NCI-H1930 (cell line): ENCODE data around the gene NCOA1.
"Not testable (repeated sequence)": the region's sequence is repeated elsewhere in the genome, so short reads cannot be mapped to it uniquely, and the experiment has no call there.

Source experiments
- DNase-seq, 2 experiments: peaks; one replicate each; lab custom pipeline; 2025; lab: John Stamatoyannopoulos, UW

The NCOA1 gene

GRCh38 chr2:24579053-24579803, 88.2 kb downstream of the NCOA1 start:
- DNase-seq, result no peak

GRCh38 chr2:24580561-24580960, 89.5 kb downstream of the NCOA1 start:
- DNase-seq, result no peak

DNA sequence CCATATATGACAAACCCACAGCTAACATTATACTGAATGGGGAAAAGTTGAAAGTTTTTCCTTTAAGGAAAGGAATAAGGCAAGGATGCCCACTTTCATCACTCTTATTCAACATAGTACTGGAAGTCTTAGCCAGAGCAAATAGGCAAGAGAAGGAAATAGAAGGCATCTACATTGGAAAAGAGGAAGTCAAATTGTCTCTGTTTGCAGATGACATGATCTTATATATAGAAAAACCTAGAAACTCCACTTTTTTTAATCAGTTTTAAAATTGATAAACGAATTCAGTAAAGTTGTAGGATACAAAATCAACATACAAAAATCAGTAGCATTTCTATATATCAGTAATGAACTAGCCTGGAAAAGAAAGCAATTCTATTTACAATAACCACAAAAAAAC, 90.9 kb downstream of the NCOA1 start:
- DNase-seq, result not testable (repeated sequence)

DNA sequence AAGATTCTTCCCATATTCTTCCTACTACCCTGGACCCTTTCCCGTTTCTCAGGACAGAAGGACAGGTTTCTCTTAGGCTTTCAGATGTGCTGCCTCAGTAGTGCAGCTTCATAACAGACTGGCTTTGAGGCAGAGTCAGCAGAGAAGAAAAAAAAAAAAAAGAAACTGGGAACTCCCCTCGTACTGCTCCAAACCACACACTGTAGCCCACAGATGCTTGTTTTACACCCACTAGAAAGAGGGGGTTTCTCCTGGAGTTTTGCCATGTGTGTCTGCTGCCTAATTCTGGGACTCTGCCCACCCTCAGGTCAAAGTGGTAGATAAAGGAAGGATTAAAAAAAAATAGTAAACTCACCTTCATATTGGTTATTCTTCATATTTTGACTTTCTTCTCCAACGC, 95.9 kb downstream of the NCOA1 start:
- no peak for DNase-seq

DNA sequence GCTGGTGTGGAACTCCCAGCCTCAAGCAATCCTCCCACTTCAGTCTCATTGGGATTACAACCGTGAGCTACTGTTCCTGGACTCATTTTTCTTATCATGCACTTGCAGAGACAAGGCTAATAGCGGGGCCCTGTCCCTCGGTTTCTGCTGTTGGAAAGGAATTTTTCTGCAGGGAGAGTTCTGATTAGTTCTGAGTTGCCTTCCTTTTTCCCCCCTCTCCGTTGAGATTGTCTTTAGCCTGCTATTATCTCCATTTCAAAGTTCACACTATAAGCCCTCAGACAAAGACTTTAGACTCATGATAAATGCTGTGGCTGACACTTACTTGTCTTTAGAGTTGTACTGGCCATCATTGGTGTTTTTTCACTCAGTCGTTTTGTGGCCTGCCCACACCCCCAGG, 97.2 kb downstream of the NCOA1 start:
- no peak for DNase-seq

DNA sequence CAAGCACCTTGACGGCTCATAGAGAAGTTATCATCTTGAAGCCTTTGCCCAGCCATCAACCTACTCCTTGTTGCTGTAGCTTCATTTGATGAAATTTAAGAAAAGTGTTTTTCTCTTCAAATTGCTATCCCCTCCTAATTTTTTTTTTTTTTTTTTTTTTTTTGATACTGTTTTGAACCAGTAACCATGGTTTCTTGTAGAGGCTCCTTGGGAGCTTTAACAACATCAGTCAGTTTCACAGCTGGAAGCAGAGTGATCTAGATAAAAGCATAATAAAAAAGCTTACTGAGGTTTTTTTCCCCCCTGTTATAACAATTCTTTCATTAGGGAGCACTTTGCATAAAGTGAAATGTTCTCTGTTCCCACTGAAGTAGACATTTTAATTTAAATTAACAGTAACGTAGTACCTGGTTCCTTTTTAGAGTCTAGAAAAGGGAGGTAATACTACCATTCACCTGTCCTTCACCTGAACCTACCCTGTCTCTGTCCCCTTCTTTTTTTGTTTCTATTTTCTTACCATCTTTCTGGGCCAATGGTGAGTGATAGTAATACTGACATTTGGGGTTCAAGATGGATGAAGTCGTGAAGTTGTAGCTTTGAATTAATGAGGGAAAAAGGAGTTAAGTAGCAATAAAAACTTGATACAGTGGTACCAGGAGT, 101.5 kb downstream of the NCOA1 start:
- no peak for DNase-seq

DNA sequence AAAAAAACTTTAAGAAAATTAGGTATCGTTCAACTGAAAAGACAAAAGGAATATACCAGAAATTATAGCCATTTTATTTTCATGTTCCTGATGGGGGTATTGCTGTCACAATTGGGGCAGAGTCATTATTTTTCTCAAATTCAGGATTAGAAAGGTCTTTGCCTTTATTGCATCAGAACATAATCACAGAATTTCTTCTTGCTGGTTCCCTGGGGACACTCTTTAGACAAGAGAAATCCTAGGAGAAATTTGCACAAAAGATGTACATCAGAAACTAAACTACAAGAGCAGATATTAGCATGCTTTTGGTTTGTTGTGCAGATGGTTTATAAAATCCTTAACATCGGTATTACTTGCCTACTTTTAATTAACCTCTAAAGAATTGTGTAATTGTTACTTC, 103.2 kb downstream of the NCOA1 start:
- no peak for DNase-seq

- no peak for DNase-seq
Observed at GRCh38 chr2:24597181-24597870, 106.3 kb downstream of the NCOA1 start.

GRCh38 chr2:24600140-24600539, 109.1 kb downstream of the NCOA1 start:
- not testable (repeated sequence) for DNase-seq

DNA sequence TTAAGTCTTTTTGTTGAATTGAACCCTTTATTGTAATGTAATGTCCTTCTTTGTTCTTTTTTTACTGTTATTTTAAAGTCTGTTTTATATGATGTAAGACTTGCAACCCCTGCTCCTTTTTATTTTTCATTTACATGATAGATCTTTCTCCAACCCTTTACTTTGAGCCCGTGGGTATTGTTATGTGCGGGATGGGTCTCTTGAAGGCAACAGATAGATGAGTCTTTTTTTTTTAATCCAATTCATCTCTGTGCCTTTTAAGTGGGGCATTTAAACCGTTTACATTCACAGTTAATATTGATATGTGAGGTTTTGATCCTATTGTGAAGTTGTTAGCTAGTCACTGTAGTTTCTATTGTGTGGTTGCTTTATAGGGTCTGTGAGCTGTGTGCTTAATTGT, 120.6 kb downstream of the NCOA1 start:
- no peak for DNase-seq

DNA sequence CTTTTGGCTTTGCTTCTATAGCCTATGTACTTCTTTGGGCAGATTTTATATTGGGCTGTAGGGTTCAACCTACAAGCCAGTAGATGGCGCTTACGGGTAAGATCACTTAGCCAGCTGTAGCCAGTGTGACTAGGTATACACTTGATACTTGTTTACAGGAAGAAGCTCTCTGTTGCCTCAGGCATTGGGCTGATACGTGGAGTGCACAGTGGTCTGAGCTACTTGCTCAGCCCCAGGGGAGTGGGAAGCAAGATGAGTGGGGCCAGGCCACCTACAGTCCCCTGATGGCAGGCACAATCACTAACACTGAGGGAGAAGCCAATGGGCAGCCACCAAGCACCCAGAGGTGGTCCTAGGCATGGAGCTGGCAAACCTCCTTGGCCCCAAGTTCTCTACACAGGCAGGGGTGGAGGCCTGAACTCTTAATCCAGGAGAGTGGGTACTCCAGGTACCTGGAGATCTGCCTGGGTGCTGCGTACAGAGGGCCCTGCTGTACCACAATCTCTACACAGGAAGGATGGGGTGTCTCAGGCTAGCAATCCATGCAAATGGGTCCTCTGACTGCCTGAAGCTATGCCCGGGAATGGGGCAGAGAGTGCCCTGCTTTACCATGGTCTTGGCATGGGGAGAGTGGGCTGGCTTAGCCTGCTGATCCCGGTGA, 122.2 kb downstream of the NCOA1 start:
- DNase-seq, result no peak

DNA sequence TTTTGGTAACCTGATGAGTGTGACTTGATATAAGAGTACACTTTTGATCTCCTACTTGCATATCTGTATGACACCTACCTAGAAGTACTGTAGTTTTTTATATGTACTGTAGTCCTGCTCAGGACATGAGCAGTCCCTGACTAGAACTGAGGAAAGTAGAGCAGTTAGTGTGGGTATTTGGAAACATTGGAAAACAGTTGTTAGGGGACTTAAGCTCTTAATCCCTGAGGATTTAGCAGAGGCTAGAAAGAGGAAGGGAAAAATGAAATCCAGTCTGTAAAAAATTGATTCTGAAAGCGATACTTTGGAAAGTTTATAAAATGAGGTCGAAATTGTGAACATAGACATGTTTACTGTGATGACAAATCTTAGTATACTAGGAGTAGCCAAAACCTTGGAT, 125.6 kb downstream of the NCOA1 start:
- no peak for DNase-seq

- no peak for DNase-seq
Observed at GRCh38 chr2:24617424-24617823, 126.4 kb downstream of the NCOA1 start.

DNA sequence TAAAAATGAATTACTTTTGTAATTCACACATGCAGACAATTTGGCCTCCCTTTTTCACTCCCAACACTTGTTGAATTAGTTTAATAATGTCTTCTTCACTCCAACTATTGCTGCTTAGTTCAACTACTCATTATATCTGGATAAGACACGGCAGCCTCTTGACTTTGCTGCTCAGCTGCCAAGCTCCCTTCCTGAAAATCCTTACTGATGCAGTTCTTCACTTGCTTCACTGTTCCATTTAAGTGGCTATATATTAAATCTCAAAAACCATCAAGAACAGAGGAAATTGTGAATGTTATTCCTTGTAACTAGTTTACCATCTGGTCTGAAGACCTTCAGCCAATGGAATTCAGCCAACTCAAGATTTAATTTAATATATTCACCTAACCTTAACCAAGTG, 127.1 kb downstream of the NCOA1 start:
- no peak for DNase-seq

DNA sequence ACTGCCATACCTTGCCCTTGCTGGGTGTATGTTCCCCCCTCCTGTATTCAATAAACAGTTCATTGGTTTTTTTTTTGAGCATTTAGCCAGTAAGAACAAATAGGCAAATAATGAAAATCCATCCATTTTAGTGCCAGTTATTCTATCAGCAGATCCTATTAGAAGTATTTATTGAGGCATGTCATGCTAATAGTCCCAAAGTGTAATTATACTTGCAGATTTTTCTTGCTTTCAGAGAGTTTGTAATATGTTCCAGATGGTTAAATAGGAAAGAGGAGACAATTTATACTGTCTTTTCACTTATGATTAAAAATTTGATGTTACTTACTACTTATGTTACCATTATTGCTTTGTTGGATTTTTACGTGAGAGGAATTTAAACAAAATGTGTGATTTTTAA, 127.6 kb downstream of the NCOA1 start:
- DNase-seq, result no peak

DNA sequence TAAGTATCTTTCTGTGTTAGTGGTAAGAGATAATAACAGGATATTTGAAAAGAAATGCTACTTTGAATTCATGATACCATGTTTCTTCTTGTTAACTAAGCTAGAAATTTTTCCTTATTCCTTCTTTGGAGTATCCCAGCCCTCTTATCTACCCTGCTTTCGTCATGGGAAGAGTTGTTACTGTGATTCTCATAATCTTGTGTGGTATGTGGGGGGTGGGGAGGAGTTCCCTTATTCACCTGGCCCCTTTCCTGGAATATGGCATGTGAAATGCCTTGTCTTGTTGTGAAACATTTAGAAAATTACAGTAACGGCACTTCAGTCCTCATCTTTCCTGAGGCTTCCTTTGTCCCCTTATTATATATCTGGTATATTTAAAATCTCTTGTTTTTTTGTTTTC, 129.9 kb downstream of the NCOA1 start:
- no peak for DNase-seq

DNA sequence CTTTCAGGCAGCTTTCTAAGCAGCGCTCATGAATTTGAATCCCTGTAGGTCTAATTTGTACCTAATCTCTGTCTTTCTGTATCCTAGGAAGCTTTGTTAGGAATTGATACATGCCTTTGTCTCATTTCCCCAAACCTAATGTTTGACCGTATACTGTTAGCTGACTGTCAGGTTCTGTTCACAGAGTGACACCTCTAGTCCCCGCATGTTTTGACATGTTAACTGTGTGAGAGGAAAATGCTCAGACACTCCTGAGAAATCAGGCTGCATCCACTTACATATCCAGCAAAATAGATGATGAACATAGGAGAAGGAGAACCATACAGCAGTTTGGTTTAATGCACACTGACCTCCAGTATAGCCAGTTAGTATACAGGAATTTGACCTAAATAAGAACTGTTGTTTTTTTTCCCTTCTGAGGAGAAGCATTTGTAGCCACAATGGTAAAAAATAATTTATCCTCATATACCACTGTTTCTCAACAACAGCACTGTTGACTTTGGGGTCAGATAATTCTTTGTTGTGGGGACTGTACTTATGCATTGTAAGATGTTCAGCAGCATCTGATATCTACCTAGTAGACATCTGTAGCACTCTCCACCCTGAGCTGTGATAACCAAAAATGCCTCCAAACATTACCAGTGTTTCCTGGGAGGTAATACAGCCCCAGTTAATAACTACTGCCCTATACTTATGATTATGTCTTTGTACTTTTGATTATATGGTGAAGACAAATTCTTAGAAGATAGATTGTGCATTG, 130.9 kb downstream of the NCOA1 start:
- DNase-seq, result no peak

DNA sequence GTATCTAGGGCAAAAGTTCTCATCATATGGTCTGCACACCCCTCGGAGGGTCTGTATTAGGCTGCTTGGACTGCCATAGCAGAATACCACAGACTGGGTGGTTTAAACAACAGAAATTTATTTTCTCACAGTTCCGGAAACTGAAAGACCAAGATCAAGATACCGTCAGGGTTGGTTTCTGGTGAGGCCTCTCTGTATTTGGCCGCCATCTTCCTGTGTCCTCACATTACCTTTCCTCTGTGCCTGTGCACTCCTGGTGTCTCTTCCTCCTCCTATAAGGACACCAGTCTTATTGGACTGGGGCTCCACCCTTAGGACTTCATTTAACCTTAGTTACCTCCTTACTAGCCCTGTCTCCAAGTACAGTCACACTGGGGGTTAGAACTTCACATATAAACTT, 132.5 kb downstream of the NCOA1 start:
- DNase-seq, result no peak

DNA sequence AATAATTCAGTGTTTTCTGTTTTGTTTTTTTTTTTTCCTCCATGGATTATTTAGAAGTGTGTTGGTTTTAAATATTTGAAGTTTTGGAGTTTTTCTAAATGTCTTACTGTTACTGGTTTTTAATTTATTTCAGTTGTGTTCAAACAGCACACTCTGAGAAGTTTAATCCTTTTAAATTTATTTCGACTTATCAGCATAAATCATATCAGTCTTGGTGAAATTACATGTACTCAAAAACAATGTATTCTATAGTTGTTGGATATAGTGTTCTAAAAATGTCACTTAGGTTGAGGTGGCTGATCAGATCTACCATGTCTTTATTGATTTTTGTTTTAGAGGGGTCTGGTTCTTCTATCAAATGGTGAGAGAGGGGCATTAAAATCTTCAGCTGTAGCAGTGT, 134.7 kb downstream of the NCOA1 start:
- DNase-seq, result no peak

- DNase-seq, result no peak
Observed at GRCh38 chr2:24626131-24626530, 135.1 kb downstream of the NCOA1 start.

DNA sequence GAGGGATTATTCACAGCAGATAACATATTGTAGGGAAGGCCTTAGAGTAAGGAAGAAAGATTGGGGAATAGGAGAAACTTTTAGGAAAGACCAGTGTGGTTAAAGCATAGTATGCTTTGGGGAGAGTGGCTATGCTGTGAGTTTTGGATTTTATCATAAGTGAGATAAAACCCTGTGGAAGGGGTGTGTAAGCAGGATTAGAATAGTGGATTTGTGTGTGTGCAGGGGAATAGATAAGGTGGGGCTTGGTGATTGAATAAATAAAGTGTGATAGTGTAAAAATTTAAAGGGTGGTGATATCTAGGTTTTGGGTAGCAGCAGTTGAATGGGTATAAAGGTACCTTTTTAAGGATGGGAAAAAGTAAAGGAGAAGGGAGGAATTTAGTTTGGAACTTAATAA, 137.7 kb downstream of the NCOA1 start:
- DNase-seq, result no peak

- DNase-seq, result no peak
Observed at GRCh38 chr2:24632172-24632571, 141.1 kb downstream of the NCOA1 start.
